Activated CD4-positive, alpha-beta T cell treated with anti-CD3 and anti-CD28 coated beads for 48 hours (primary cell): ENCODE data around the gene MLANA.

Experiments used
- DNase-seq: peaks from one replicate; pipeline ENCODE4 v3.0.0-alpha.2; 2020

Gene MLANA

GRCh38 chr9:5890641-5891040 lies at the start of gene MLANA:
MLANA (plus strand) TSS chr9:5890889; CDS start chr9:5892475, 1,586 bp downstream.
- DNase-seq: no peak

- peak; percentile 74 for DNase-seq
Observed at GRCh38 chr9:5841771-5842573, 48.7 kb upstream of the MLANA start.

GRCh38 chr9:5842929-5843793 lies 47.5 kb upstream of the MLANA start:
- no peak for DNase-seq

GRCh38 chr9:5843794-5844471 lies 46.8 kb upstream of the MLANA start:
- no peak for DNase-seq

- DNase-seq: no peak
Observed at GRCh38 chr9:5845157-5845531, 45.5 kb upstream of the MLANA start.

GRCh38 chr9:5846096-5846495 lies 44.6 kb upstream of the MLANA start:
- DNase-seq: no peak

GRCh38 chr9:5846501-5846921 lies 44.2 kb upstream of the MLANA start:
- DNase-seq: no peak

GRCh38 chr9:5848372-5848882 lies 42.3 kb upstream of the MLANA start:
- no peak for DNase-seq

GRCh38 chr9:5850724-5851122 lies 40.0 kb upstream of the MLANA start:
- no peak for DNase-seq

- DNase-seq: peak; percentile 60
Observed at GRCh38 chr9:5851445-5851844, 39.2 kb upstream of the MLANA start.

- DNase-seq: no peak
Observed at GRCh38 chr9:5852987-5853386, 37.7 kb upstream of the MLANA start.

GRCh38 chr9:5853617-5854016 lies 37.1 kb upstream of the MLANA start:
- DNase-seq: no peak

GRCh38 chr9:5854063-5854790 lies 36.5 kb upstream of the MLANA start:
- peak; percentile 44 for DNase-seq

- no peak for DNase-seq
Observed at GRCh38 chr9:5857928-5858327, 32.8 kb upstream of the MLANA start.

- no peak for DNase-seq
Observed at GRCh38 chr9:5858833-5859232, 31.9 kb upstream of the MLANA start.

- no peak for DNase-seq
Observed at GRCh38 chr9:5863092-5863746, 27.5 kb upstream of the MLANA start.

GRCh38 chr9:5864446-5864845 lies 26.2 kb upstream of the MLANA start:
- no peak for DNase-seq

- DNase-seq: no peak
Observed at GRCh38 chr9:5866272-5866671, 24.4 kb upstream of the MLANA start.

- DNase-seq: no peak
Observed at GRCh38 chr9:5866685-5867084, 24.0 kb upstream of the MLANA start.

- DNase-seq: no peak
Observed at GRCh38 chr9:5868235-5868634, 22.5 kb upstream of the MLANA start.

- peak; percentile 59 for DNase-seq
Observed at GRCh38 chr9:5869315-5870019, 21.2 kb upstream of the MLANA start.

- DNase-seq: no peak
Observed at GRCh38 chr9:5870020-5870339, 20.7 kb upstream of the MLANA start.
